Tibial artery (tissue), 4 donors: ENCODE results near the gene SSTR1.
A peak's percentile ranks its signal among the peaks of the same experiment; 100 is the strongest.

ENCODE experiments used
- DNase-seq, 2 donors: peaks; one replicate each; pipeline ENCODE4 v3.0.0-alpha.2; 2019
- H3K27ac ChIP-seq, 2 donors: fragments of 200-600 bp; sonication (generic) in 1 of 2; 1 replicate in 1 of 2; 2 replicates in 1 of 2; pipeline ENCODE4 v1.5.1; 2018 to 2019; ENCODE audit warnings: mild to moderate bottlenecking in 1 of 2
- H3K27me3 ChIP-seq, 2 donors: fragments of 200-600 bp; sonication (generic) in 1 of 2; one replicate each; pipeline versions ENCODE4 v1.5.1 to v1.6.0; 2016 to 2019
- H3K36me3 ChIP-seq, 3 donors: fragments of 200-600 bp; sonication (generic) in 2 of 3; one replicate each; pipeline ENCODE4 v1.5.1; 2016 to 2019; ENCODE audit warnings: mild to moderate bottlenecking in 2 of 3
- H3K4me1 ChIP-seq, 4 donors: fragments of 200-600 bp; sonication (generic) in 2 of 4; 1 replicate in 3 of 4; 2 replicates in 1 of 4; pipeline ENCODE4 v1.5.1; 2016 to 2019
- H3K4me3 ChIP-seq, 2 donors: fragments of 200-600 bp; sonication (generic) in 1 of 2; 1 replicate in 1 of 2; 2 replicates in 1 of 2; pipeline ENCODE4 v1.5.1; 2018 to 2019; ENCODE audit warnings: mild to moderate bottlenecking in 2 of 2
- H3K9me3 ChIP-seq, 3 donors: fragments of 200-600 bp; sonication (generic) in 1 of 3; one replicate each; pipeline ENCODE4 v1.5.1; 2016 to 2019
- CTCF ChIP-seq, 2 experiments: fragments of 200-600 bp in 1 of 2; fragments of 450-650 bp in 1 of 2; IDR thresholded peaks; one replicate each; pipeline ENCODE4 v1.5.1; 2017 to 2019; ENCODE audit warnings: antibody characterized with exemption in 2 of 2, mild to moderate bottlenecking in 1 of 2, moderate library complexity in 1 of 2
- intact Hi-C: fragments of 100-400 bp; cut with DNase I; formaldehyde crosslinking; loops from one replicate; pipeline ENCODE4 v1.15.0; 2023; ENCODE audit warnings: low total_unique reads

SSTR1 gene

GRCh38 chr14:38204719-38205115 lies 3.0 kb upstream of the SSTR1 start:
- no peaks in the 10 kb centered on the region for H3K9me3 ChIP-seq
- peaks cover 0 to 25% (median 22%) of the 10 kb centered on the region in 4 donors for H3K4me1 ChIP-seq
- intact Hi-C loops, result no loop called here
- DNase-seq, result no peak
- no peak for TF ChIP-seq CTCF (IDR thresholded peaks at IDR 0.05)
- no peaks in the 10 kb centered on the region for H3K36me3 ChIP-seq
- H3K27me3 ChIP-seq, result peaks cover 0 to 16% of the 10 kb centered on the region in 2 donors
- no peak overlapping the region for H3K4me3 ChIP-seq
- H3K27ac ChIP-seq, result no peak overlapping the region

GRCh38 chr14:38205119-38205813 lies 2.4 kb upstream of the SSTR1 start:
- intact Hi-C loops, result no loop called here
- peaks cover 0 to 22% of the 10 kb centered on the region in 2 donors for H3K27me3 ChIP-seq
- no peak for TF ChIP-seq CTCF (IDR thresholded peaks at IDR 0.05)

GRCh38 chr14:38205949-38206665 lies 1.6 kb upstream of the SSTR1 start:
- peaks cover 0 to 30% of the 10 kb centered on the region in 2 donors for H3K27me3 ChIP-seq

More at GRCh38 chr14:38205119-38205813, 2.4 kb upstream of the SSTR1 start:
- no peak overlapping the region for H3K4me3 ChIP-seq
- no peaks in the 10 kb centered on the region for H3K9me3 ChIP-seq
- H3K27ac ChIP-seq, result no peak overlapping the region
- no peaks in the 10 kb centered on the region for H3K36me3 ChIP-seq
- no peak for DNase-seq
- H3K4me1 ChIP-seq, result peaks cover 0 to 30% (median 27%) of the 10 kb centered on the region in 4 donors

GRCh38 chr14:38206689-38207376 lies 871 bp upstream of the SSTR1 start:
- H3K27me3 ChIP-seq, result peaks cover 0 to 37% of the 10 kb centered on the region in 2 donors
- no peak for DNase-seq
- peaks cover 0 to 45% (median 38%) of the 10 kb centered on the region in 4 donors for H3K4me1 ChIP-seq
- intact Hi-C loops, result no loop called here
- no peaks in the 10 kb centered on the region for H3K9me3 ChIP-seq
- TF ChIP-seq CTCF (IDR thresholded peaks at IDR 0.05), result no peak
- no peak overlapping the region for H3K4me3 ChIP-seq
- H3K27ac ChIP-seq, result no peak overlapping the region
- H3K36me3 ChIP-seq, result no peaks in the 10 kb centered on the region

More at GRCh38 chr14:38205949-38206665, 1.6 kb upstream of the SSTR1 start:
- no peak for DNase-seq
- TF ChIP-seq CTCF (IDR thresholded peaks at IDR 0.05), result no peak
- Histone ChIP-seq H3K4me1 (peaks cover 0 to 39% (median 33%) of the 10 kb centered on the region in 4 donors), H3K27ac (no peak overlapping the region), H3K9me3 (no peaks in the 10 kb centered on the region), H3K4me3 (no peak overlapping the region), H3K36me3 (no peaks in the 10 kb centered on the region)
- intact Hi-C loops, result no loop called here

- DNase-seq, result no peak
- H3K36me3 ChIP-seq, result no peaks in the 10 kb centered on the region
- intact Hi-C loops, result no loop called here
- H3K27me3 ChIP-seq, result peaks cover 0 to 38% of the 10 kb centered on the region in 2 donors
- H3K27ac ChIP-seq, result no peak overlapping the region
- peaks cover 0 to 46% (median 38%) of the 10 kb centered on the region in 4 donors for H3K4me1 ChIP-seq
- TF ChIP-seq CTCF (IDR thresholded peaks at IDR 0.05), result no peak
- H3K9me3 ChIP-seq, result no peaks in the 10 kb centered on the region
- H3K4me3 ChIP-seq, result peak overlapping the region; percentile 47 to 55
Measured at GRCh38 chr14:38207377-38207735, 348 bp upstream of the SSTR1 start.
